ENCODE measurements around the gene XRCC5. TPM values are rescaled to one million over a fixed set of nuclear protein-coding genes. Genes with fewer than 3 reads are reported as not detected.

Gene XRCC5
- total RNA-seq, 1 experiment from 2014 or later, result 290 TPM

DNA sequence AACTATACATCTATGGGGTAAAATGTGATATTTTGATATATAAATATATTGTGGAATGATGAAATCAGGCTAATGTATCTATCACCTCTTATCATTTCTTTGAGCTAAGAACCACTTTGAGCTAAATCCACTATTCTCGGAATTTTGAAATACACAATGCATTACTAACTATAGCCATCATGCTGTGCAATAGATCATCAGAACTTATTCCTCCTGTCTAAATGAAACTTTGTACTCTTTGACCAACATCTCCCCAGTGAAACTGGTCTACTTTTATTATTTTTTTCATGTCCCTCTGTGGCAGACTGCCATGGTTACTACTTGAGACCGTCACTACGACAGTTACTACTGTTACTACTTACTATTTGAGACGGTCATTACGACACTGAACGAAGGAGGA is 39.0 kb upstream of the XRCC5 start:
- no peak for ATAC-seq
- no peak overlapping the region for H3K27ac ChIP-seq (ENCODE audit: low read length)
- H3K9me3 ChIP-seq (ENCODE audit: low read length), result no peaks in the 10 kb centered on the region

DNA sequence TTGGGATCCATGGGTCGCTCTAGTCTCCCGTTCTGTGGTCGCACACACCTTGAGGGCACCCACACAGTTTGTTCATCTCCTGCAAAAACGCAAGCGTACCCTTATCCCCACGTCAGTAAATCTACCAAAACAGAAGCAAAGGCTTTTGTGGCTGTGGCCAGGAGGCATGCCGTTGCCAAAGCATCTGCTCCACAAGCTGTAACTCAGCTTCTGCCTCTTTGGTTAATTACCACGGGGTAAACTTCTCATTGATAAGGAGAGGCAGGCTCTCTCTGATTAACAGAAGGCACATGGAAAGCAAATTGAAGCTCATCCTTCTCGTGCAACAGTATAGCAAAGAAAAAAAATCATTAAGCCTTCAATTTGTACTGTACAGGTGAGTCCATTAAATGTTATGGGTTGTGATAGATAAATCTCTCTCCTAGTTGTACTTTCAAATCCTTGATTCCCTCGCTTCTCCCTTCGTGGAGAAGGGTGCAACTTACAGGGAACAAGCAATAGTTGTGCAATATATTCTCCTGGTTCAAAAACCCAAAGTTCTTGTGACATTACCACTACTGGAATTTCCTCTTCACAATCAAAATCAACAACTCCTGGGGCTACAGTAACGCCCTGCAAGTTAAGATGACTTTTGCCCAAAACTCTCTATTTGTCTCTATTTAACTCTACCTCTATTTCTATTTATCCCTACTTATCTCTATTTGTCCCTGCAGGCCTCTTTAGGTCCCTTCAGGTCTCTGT is 37.9 kb upstream of the XRCC5 start:
- CTCF ChIA-PET, result no interaction called here
- Histone ChIP-seq H4K20me1 (ENCODE audit: low read length) (no peaks in the 10 kb centered on the region), H3K4me2 (ENCODE audit: low read length) (no peak overlapping the region)

More for the DNA sequence above, 39.0 kb upstream of the XRCC5 start:
- H3K4me3 ChIP-seq (ENCODE audit: low read length), result no peak overlapping the region
- no peaks in the 10 kb centered on the region for H3K9me2 ChIP-seq (replicated peaks; ENCODE audit: low read length)
- intact Hi-C loops (cut with micrococcal nuclease), result no loop called here
- H3K4me2 ChIP-seq (ENCODE audit: low read length), result no peak overlapping the region
- POLR2A ChIA-PET (ENCODE audit: unreplicated experiment), result no interaction called here
- no peaks in the 10 kb centered on the region for H3K4me1 ChIP-seq (ENCODE audit: insufficient read depth, low read length)
- H3K9ac ChIP-seq (ENCODE audit: low read length), result no peak overlapping the region
- BruUV-seq (replicated peaks), result no TSS peak
- no peak for DNase-seq
- no peaks in the 10 kb centered on the region for H3K79me2 ChIP-seq (ENCODE audit: low read length)
- H3K36me3 ChIP-seq (ENCODE audit: low read depth, low read length), result no peaks in the 10 kb centered on the region
- H2AFZ ChIP-seq (ENCODE audit: low read length), result no peak overlapping the region
- CTCF ChIA-PET, result no interaction called here
- TF ChIP-seq EZH2phosphoT487 (IDR thresholded peaks at IDR 0.05; ENCODE audit: borderline replicate concordance, low read length), result no peak
- TF ChIP-seq, protein P1, sequence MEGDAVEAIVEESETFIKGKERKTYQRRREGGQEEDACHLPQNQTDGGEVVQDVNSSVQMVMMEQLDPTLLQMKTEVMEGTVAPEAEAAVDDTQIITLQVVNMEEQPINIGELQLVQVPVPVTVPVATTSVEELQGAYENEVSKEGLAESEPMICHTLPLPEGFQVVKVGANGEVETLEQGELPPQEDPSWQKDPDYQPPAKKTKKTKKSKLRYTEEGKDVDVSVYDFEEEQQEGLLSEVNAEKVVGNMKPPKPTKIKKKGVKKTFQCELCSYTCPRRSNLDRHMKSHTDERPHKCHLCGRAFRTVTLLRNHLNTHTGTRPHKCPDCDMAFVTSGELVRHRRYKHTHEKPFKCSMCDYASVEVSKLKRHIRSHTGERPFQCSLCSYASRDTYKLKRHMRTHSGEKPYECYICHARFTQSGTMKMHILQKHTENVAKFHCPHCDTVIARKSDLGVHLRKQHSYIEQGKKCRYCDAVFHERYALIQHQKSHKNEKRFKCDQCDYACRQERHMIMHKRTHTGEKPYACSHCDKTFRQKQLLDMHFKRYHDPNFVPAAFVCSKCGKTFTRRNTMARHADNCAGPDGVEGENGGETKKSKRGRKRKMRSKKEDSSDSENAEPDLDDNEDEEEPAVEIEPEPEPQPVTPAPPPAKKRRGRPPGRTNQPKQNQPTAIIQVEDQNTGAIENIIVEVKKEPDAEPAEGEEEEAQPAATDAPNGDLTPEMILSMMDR (conservative IDR thresholded peaks at IDR 0.05; ENCODE audit: low read depth, low read length), result no peak
- no peak for TF ChIP-seq EZH2 (IDR thresholded peaks at IDR 0.05; ENCODE audit: low read length, unreplicated experiment)
- no peaks in the 10 kb centered on the region for H4K20me1 ChIP-seq (ENCODE audit: low read length)
- H3K27me3 ChIP-seq (ENCODE audit: low read length), result no peaks in the 10 kb centered on the region
- no peaks in the 10 kb centered on the region for H3F3A ChIP-seq (ENCODE audit: low read length, unreplicated experiment)

DNA sequence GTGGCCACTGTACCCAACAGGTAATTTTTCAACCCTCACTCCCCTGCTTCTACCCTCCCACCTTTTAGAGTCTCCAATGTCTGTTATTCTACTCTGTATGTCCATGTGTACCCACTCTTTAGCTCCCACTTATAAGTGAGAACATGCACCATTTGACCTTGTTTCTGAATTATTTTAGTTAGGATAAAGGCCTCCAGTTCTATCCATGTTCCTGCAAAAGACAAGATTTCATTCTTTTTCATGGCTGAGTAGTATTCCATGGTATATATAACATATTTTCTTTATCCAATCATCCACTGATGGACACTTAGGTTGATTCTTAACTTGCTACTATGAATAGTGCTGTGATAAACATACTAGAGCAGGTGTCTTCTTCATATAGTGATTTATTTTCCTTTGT is 36.7 kb upstream of the XRCC5 start:
- Histone ChIP-seq H3K36me3 (ENCODE audit: low read depth, low read length) (no peaks in the 10 kb centered on the region), H3K9me3 (ENCODE audit: low read length) (no peaks in the 10 kb centered on the region), H3K4me2 (ENCODE audit: low read length) (no peak overlapping the region), H3K9ac (ENCODE audit: low read length) (no peak overlapping the region), H3K27ac (ENCODE audit: low read length) (no peak overlapping the region), H3K4me1 (ENCODE audit: insufficient read depth, low read length) (no peaks in the 10 kb centered on the region), H3K4me3 (ENCODE audit: low read length) (no peak overlapping the region), H3F3A (ENCODE audit: low read length, unreplicated experiment) (no peaks in the 10 kb centered on the region), H4K20me1 (ENCODE audit: low read length) (no peaks in the 10 kb centered on the region), H3K79me2 (ENCODE audit: low read length) (no peaks in the 10 kb centered on the region), H3K27me3 (ENCODE audit: low read length) (no peaks in the 10 kb centered on the region), H2AFZ (ENCODE audit: low read length) (no peak overlapping the region), H3K9me2 (replicated peaks; ENCODE audit: low read length) (no peaks in the 10 kb centered on the region)
- TF ChIP-seq EZH2phosphoT487 (IDR thresholded peaks at IDR 0.05; ENCODE audit: borderline replicate concordance, low read length), result no peak
- TF ChIP-seq, protein P1 (conservative IDR thresholded peaks at IDR 0.05; ENCODE audit: low read depth, low read length), result no peak
- no peak for TF ChIP-seq EZH2 (IDR thresholded peaks at IDR 0.05; ENCODE audit: low read length, unreplicated experiment)
- no peak for DNase-seq
- intact Hi-C loops (cut with micrococcal nuclease), result no loop called here
- CTCF ChIA-PET, result no interaction called here
- POLR2A ChIA-PET (ENCODE audit: unreplicated experiment), result no interaction called here
- no peak for ATAC-seq
- BruUV-seq (replicated peaks), result no TSS peak

More for the DNA sequence above, 37.9 kb upstream of the XRCC5 start:
- no peak overlapping the region for H2AFZ ChIP-seq (ENCODE audit: low read length)
- H3K9me3 ChIP-seq (ENCODE audit: low read length), result no peaks in the 10 kb centered on the region
- H3K79me2 ChIP-seq (ENCODE audit: low read length), result no peaks in the 10 kb centered on the region
- DNase-seq, result no peak
- no peak overlapping the region for H3K9ac ChIP-seq (ENCODE audit: low read length)
- TF ChIP-seq EZH2phosphoT487 (IDR thresholded peaks at IDR 0.05; ENCODE audit: borderline replicate concordance, low read length), result no peak
- TF ChIP-seq, protein P1 (conservative IDR thresholded peaks at IDR 0.05; ENCODE audit: low read depth, low read length), result no peak
- no peak for TF ChIP-seq EZH2 (IDR thresholded peaks at IDR 0.05; ENCODE audit: low read length, unreplicated experiment)
- no peaks in the 10 kb centered on the region for H3K9me2 ChIP-seq (replicated peaks; ENCODE audit: low read length)
- H3K4me3 ChIP-seq (ENCODE audit: low read length), result no peak overlapping the region
- POLR2A ChIA-PET (ENCODE audit: unreplicated experiment), result no interaction called here
- H3K27ac ChIP-seq (ENCODE audit: low read length), result no peak overlapping the region
- H3K36me3 ChIP-seq (ENCODE audit: low read depth, low read length), result no peaks in the 10 kb centered on the region
- intact Hi-C loops (cut with micrococcal nuclease), result no loop called here
- H3K4me1 ChIP-seq (ENCODE audit: insufficient read depth, low read length), result no peaks in the 10 kb centered on the region
- H3K27me3 ChIP-seq (ENCODE audit: low read length), result no peaks in the 10 kb centered on the region
- H3F3A ChIP-seq (ENCODE audit: low read length, unreplicated experiment), result no peaks in the 10 kb centered on the region
- BruUV-seq (replicated peaks), result no TSS peak
- no peak for ATAC-seq

Measured in PC-3 (cell line).